Adipocyte (in vitro differentiated cells): ENCODE data around the gene ATP10B.

Experiments
- DNase-seq: peaks from one replicate; pipeline ENCODE4 v3.0.0-alpha.2; 2015; ENCODE audit warnings: low read depth
- H3K27me3 ChIP-seq: replicated peaks from 2 replicates; pipeline ENCODE4 v1.7.0; 2013; ENCODE audit warnings: mild to moderate bottlenecking, low read length, moderate library complexity; ENCODE audit not compliant: control insufficient read depth, insufficient read depth
- H3K36me3 ChIP-seq: 2 replicates; pipeline ENCODE4 v1.7.0; 2013; ENCODE audit warnings: low read length, mild to moderate bottlenecking, moderate library complexity; ENCODE audit not compliant: control insufficient read depth, insufficient read depth, severe bottlenecking
- H3K4me1 ChIP-seq: 2 replicates; pipeline ENCODE4 v1.7.0; 2013; ENCODE audit warnings: mild to moderate bottlenecking, low read length, moderate library complexity; ENCODE audit not compliant: control insufficient read depth, insufficient read depth
- H3K4me3 ChIP-seq: 2 replicates; pipeline ENCODE4 v1.7.0; 2013; ENCODE audit warnings: mild to moderate bottlenecking, low read length, moderate library complexity
- H3K9ac ChIP-seq: 2 replicates; pipeline ENCODE4 v1.7.0; 2013; ENCODE audit warnings: mild to moderate bottlenecking, low read length, moderate library complexity
- H3K9me3 ChIP-seq: 2 replicates; pipeline ENCODE4 v1.7.0; 2013; ENCODE audit warnings: mild to moderate bottlenecking, low read length, moderate library complexity; ENCODE audit not compliant: control insufficient read depth

ATP10B gene

DNA sequence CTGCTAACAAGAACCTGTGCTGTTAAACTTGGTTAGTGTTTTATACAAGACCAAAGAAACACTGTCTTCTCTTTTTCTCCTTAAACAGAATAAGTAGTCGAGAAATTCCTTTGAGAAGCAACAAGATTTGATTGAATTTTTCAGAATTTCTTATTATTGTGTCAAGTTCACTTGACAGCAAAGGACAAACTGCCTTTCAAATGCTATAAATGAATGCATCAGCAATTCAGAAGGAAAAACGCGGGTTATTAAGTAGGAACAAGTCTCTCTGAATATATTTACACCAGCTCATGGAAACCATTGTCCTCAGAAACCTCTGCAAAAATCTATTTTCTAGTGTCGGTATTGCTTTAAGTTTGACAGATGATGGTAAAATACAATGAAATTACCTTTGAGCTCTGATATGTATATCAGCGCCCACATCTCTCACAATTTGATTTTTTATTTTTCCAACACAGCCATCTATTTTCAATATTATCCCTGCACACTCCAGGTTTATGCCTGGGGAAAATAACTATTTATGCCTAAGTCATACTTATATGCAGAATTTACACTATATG is 4.4 kb downstream of the ATP10B start:
- Histone ChIP-seq H3K9ac (no peak overlapping the region), H3K4me3 (no peak overlapping the region), H3K4me1 (no peaks in the 10 kb centered on the region), H3K36me3 (no peaks in the 10 kb centered on the region), H3K27me3 (no peaks in the 10 kb centered on the region), H3K9me3 (no peaks in the 10 kb centered on the region)
- no peak for DNase-seq

GRCh38 chr5:160846642-160847041 is 5.4 kb downstream of the ATP10B start:
- H3K27me3 ChIP-seq: no peaks in the 10 kb centered on the region
- H3K36me3 ChIP-seq: no peaks in the 10 kb centered on the region
- H3K9ac ChIP-seq: no peak overlapping the region
- no peak overlapping the region for H3K4me3 ChIP-seq
- no peak for DNase-seq
- no peaks in the 10 kb centered on the region for H3K4me1 ChIP-seq
- no peaks in the 10 kb centered on the region for H3K9me3 ChIP-seq

GRCh38 chr5:160844177-160844576 is 7.8 kb downstream of the ATP10B start:
- H3K36me3 ChIP-seq: no peaks in the 10 kb centered on the region

DNA sequence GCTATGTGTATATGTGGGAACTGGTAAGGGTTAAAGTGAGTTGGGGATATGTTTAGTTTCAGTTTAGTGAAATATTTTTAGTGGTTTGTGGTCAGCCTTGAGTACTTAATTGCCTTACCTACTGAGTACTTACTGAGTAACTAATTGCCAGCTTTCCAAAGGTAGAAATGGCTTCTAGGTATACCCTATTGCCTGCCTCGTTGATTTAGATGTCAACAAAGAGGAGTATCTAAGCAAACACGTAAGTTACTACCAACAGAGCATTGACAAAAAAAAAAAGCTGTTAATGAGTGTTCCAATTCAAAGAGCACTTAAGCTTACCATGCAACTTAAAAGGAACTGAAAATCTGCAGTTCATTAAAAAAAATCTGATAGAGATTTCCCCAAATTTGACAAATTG is 8.8 kb downstream of the ATP10B start:
- DNase-seq: no peak
- H3K4me1 ChIP-seq: no peaks in the 10 kb centered on the region
- H3K9me3 ChIP-seq: no peaks in the 10 kb centered on the region
- H3K27me3 ChIP-seq: no peaks in the 10 kb centered on the region
- no peak overlapping the region for H3K9ac ChIP-seq
- H3K36me3 ChIP-seq: no peaks in the 10 kb centered on the region
- no peak overlapping the region for H3K4me3 ChIP-seq

More at GRCh38 chr5:160844177-160844576, 7.8 kb downstream of the ATP10B start:
- no peak for DNase-seq
- H3K4me3 ChIP-seq: no peak overlapping the region
- H3K9ac ChIP-seq: no peak overlapping the region
- no peaks in the 10 kb centered on the region for H3K9me3 ChIP-seq
- no peaks in the 10 kb centered on the region for H3K27me3 ChIP-seq
- H3K4me1 ChIP-seq: no peaks in the 10 kb centered on the region

DNA sequence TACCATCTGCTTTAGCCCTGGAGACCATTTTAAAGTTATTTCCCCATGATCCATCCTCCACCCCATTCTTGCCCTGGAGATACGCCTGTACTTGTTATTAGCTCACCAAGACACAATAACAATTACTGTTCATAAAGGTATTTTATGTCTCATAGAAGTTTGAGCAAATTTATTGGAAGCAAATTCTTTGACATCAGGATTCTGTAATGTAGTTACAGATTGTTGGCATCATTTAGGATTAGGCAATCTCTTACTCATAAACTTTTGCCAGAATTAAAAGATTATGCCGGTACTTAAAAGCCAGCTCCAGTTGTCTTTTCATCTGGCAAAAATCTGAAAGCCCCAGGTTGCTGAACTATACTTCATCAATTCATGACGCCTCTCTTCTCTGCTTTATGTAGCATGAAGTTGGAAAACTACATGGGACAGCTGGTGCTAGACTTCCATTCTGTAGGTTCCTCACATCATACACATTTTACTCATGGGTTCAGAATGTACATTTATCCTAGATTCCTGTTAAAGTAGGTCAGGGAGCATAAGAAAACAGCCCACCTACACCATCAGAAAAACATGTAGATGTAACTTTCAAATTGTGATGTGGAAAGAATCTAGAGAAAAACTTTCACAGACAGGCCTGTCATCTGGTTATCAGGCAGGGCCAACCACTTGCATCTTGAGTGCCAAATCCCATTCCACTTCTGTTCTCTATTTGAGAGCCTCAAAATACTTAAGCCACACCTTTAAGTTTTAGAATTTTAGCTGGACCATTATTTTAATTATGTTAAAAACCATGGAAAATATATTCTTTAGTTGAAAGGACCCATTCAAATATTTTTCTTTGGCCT is 14.0 kb downstream of the ATP10B start:
- Histone ChIP-seq H3K27me3 (no peaks in the 10 kb centered on the region), H3K4me3 (no peak overlapping the region), H3K4me1 (peaks cover 6% of the 10 kb centered on the region), H3K36me3 (no peaks in the 10 kb centered on the region), H3K9ac (no peak overlapping the region), H3K9me3 (peaks cover 4% of the 10 kb centered on the region)
- DNase-seq: no peak

DNA sequence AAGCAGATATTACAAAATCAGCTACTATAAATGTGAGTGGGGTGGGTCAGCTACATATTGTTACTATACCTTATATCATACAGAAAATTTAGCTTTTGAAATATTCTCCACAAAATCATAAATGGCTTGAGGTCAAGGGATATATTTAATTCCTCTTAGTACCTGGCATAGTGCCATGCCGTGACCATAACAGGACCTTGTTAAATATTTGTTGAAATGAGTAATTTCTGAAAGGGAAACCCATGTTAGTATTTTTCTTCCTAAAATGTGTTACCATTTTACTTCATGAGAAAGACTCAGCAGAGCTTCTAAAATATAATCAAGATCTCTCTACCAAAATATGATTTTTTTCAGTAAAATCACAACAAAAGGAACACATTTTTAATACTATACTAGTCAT is 14.8 kb downstream of the ATP10B start:
- DNase-seq: no peak
- H3K9ac ChIP-seq: no peak overlapping the region
- H3K9me3 ChIP-seq: peaks cover 8% of the 10 kb centered on the region
- H3K4me1 ChIP-seq: peaks cover 6% of the 10 kb centered on the region
- no peaks in the 10 kb centered on the region for H3K27me3 ChIP-seq
- H3K36me3 ChIP-seq: no peaks in the 10 kb centered on the region
- H3K4me3 ChIP-seq: no peak overlapping the region

GRCh38 chr5:160835818-160836528 is 16.0 kb downstream of the ATP10B start:
- peaks cover 8% of the 10 kb centered on the region for H3K9me3 ChIP-seq
- no peaks in the 10 kb centered on the region for H3K27me3 ChIP-seq
- H3K4me3 ChIP-seq: no peak overlapping the region
- no peak for DNase-seq
- peaks cover 6% of the 10 kb centered on the region for H3K4me1 ChIP-seq
- no peak overlapping the region for H3K9ac ChIP-seq
- no peaks in the 10 kb centered on the region for H3K36me3 ChIP-seq

- Histone ChIP-seq H3K9me3 (peaks cover 8% of the 10 kb centered on the region), H3K27me3 (no peaks in the 10 kb centered on the region), H3K36me3 (no peaks in the 10 kb centered on the region), H3K9ac (no peak overlapping the region), H3K4me1 (peaks cover 6% of the 10 kb centered on the region), H3K4me3 (no peak overlapping the region)
- DNase-seq: no peak
These were observed 16.6 kb downstream of the ATP10B start for GRCh38 chr5:160835376-160835775.

- Histone ChIP-seq H3K36me3 (no peaks in the 10 kb centered on the region), H3K27me3 (no peaks in the 10 kb centered on the region), H3K4me3 (no peak overlapping the region), H3K4me1 (peaks cover 6% of the 10 kb centered on the region), H3K9me3 (peaks cover 8% of the 10 kb centered on the region), H3K9ac (no peak overlapping the region)
- no peak for DNase-seq
These were observed 18.2 kb downstream of the ATP10B start for GRCh38 chr5:160833806-160834205.

DNA sequence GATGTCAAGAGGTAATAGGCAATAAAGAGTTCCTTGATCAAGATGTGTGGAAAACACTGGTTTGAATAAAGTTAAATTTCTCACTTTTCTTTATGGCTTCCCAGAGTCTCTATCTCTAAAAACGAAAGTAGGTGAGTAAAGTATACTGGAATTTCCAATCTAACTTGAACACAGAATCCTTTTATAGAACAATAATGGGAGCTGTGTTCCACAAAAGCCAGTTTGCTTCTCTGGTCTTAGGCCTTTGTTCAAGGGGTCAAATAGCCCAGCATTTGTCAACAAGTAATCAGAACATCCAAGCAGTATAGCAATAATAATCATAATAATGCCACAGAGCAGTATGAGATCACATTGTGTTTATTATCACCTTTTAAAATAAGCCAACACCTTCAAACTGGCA is 20.2 kb downstream of the ATP10B start:
- Histone ChIP-seq H3K9ac (no peak overlapping the region), H3K4me3 (no peak overlapping the region), H3K27me3 (no peaks in the 10 kb centered on the region), H3K36me3 (no peaks in the 10 kb centered on the region), H3K4me1 (no peaks in the 10 kb centered on the region), H3K9me3 (peaks cover 8% of the 10 kb centered on the region)
- no peak for DNase-seq

- no peaks in the 10 kb centered on the region for H3K4me1 ChIP-seq
- no peaks in the 10 kb centered on the region for H3K27me3 ChIP-seq
- no peak overlapping the region for H3K9ac ChIP-seq
- H3K4me3 ChIP-seq: no peak overlapping the region
- no peaks in the 10 kb centered on the region for H3K36me3 ChIP-seq
- no peak for DNase-seq
- no peaks in the 10 kb centered on the region for H3K9me3 ChIP-seq
These were observed 27.6 kb downstream of the ATP10B start for GRCh38 chr5:160824301-160825001.
